ENCODE data around the gene NAT10. TPM values are rescaled to one million over a fixed set of nuclear protein-coding genes. Genes with fewer than 3 reads are reported as not detected.

NAT10 gene
- total RNA-seq, 1 experiment from 2014 or later: 103 TPM

- Mint-ChIP-seq H3K4me1 (no peaks in the 10 kb centered on the region), H3K9me3 (no peaks in the 10 kb centered on the region), H3K4me3 (no peak overlapping the region), H3K36me3 (ENCODE audit: insufficient read depth in 1 of 3, low read depth in 3 of 3) (peaks cover 36 to 64% (median 46%) of the 10 kb centered on the region in 3 experiments; a peak in 6 of 7 replicates), H3K27ac (no peak overlapping the region; a peak in 1 of 7 replicates), H3K27me3 (ENCODE audit: low read depth) (no peaks in the 10 kb centered on the region)
- Histone ChIP-seq H3K14ac (ENCODE audit: insufficient read depth, low read length) (no peak overlapping the region), H4K5ac (ENCODE audit: insufficient read length, low read depth, low read length) (no peak overlapping the region), H2BK120ac (ENCODE audit: low read depth, low read length, poor library complexity, severe bottlenecking) (no peak overlapping the region), H2BK12ac (ENCODE audit: insufficient read length, low read depth, low read length) (no peak overlapping the region), H3K27ac (ENCODE audit: insufficient read length, low read depth, low read length) (no peak overlapping the region), H2AFZ (ENCODE audit: low read length) (no peak overlapping the region), H4K20me1 (ENCODE audit: control insufficient read depth, insufficient read depth, insufficient read length) (no peaks in the 10 kb centered on the region), H3K4me2 (ENCODE audit: insufficient read depth, insufficient read length, low read length) (no peak overlapping the region), H3K27me3 (ENCODE audit: insufficient read depth, low read length) (no peaks in the 10 kb centered on the region), H3K4ac (ENCODE audit: low read depth, low read length) (no peak overlapping the region), H3K4me1 (ENCODE audit: insufficient read depth, low read length) (no peaks in the 10 kb centered on the region), H3K56ac (ENCODE audit: insufficient read length, low read depth, low read length) (no peak overlapping the region), H3K23me2 (ENCODE audit: insufficient read length, low read depth, low read length, poor library complexity, severe bottlenecking) (no peaks in the 10 kb centered on the region), H3K9ac (ENCODE audit: extremely low read depth, insufficient read length, low read length) (no peak overlapping the region), H2AK5ac (ENCODE audit: insufficient read length, low read length) (no peak overlapping the region), H4K8ac (replicated peaks; ENCODE audit: insufficient read length, low read depth, low read length) (no peak overlapping the region), H3T11ph (ENCODE audit: low read length) (no peak overlapping the region), H3K79me2 (ENCODE audit: insufficient read depth, low read length) (no peaks in the 10 kb centered on the region), H3K79me1 (ENCODE audit: insufficient read depth, low read depth, low read length, poor library complexity, severe bottlenecking) (no peaks in the 10 kb centered on the region), H4K91ac (ENCODE audit: insufficient read length, low read depth, low read length) (no peak overlapping the region), H3K18ac (ENCODE audit: insufficient read length, low read depth, low read length) (no peak overlapping the region), H3K9me3 (ENCODE audit: control insufficient read depth, low read depth, low read length) (no peaks in the 10 kb centered on the region), H3K23ac (ENCODE audit: insufficient read length, low read depth, low read length) (no peak overlapping the region), H2BK15ac (ENCODE audit: low read depth, low read length) (no peak overlapping the region), H2BK20ac (ENCODE audit: low read depth, low read length, poor library complexity, severe bottlenecking) (no peak overlapping the region), H2BK5ac (ENCODE audit: insufficient read length, low read length) (no peak overlapping the region)
- no CpG with 5 or more reads among the region's 7 CpGs for WGBS (ENCODE audit: extremely low coverage, insufficient read length, low lambda C conversion rate)
- no peak for TF ChIP-seq CTCF (conservative IDR thresholded peaks at IDR 0.05)
- DNase-seq: no peak
Observed at GRCh38 chr11:34149274-34149673, 43.8 kb downstream of the NAT10 start.

Measured in H9 (cell line).